ENCODE results near the gene DNAJA4.

Gene DNAJA4

GRCh38 chr15:78284758-78285157 is 20.4 kb downstream of the DNAJA4 start:
- DNase-seq, result no peak

GRCh38 chr15:78290222-78290621 is 25.9 kb downstream of the DNAJA4 start:
- DNase-seq, result no peak

GRCh38 chr15:78291052-78291451 is 26.7 kb downstream of the DNAJA4 start:
- DNase-seq, result no peak

- DNase-seq, result no peak
These were observed 27.3 kb downstream of the DNAJA4 start for GRCh38 chr15:78291698-78292097.

DNA sequence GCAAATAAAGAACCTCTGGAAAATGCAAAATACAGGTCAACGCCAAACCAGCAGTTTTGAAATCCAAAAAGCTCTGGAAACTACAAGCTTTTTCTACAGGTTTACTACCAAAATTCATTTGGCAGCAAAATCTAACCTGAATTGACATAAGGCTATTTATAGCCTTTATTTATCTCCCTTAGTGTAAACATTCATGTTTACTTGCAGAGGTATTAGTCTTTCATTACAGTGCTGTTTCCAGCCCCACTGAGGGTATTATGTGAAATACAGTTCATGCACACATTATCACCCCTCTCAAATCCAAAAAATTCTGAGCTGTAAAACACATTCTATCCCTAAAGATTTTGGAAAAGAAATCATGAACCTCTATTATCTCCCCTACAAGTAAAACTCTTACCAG is 27.9 kb downstream of the DNAJA4 start:
- DNase-seq, result no peak

GRCh38 chr15:78299101-78299930 is 35.0 kb downstream of the DNAJA4 start, which contains the start of gene SKIC8:
SKIC8 (minus strand) TSS chr15:78299609; CDS start chr15:78295686, 3,923 bp downstream.
- peak; percentile 98 for DNase-seq

GRCh38 chr15:78301326-78301725 is 37.0 kb downstream of the DNAJA4 start:
- no peak for DNase-seq

- DNase-seq, result no peak
These were observed 37.5 kb downstream of the DNAJA4 start for GRCh38 chr15:78301828-78302227.

GRCh38 chr15:78302579-78303312 is 38.4 kb downstream of the DNAJA4 start:
- DNase-seq, result no peak

- no peak for DNase-seq
These were observed 40.1 kb downstream of the DNAJA4 start for GRCh38 chr15:78304216-78305066.

- DNase-seq, result peak; percentile 47
These were observed 41.9 kb downstream of the DNAJA4 start for GRCh38 chr15:78306176-78306774.

DNA sequence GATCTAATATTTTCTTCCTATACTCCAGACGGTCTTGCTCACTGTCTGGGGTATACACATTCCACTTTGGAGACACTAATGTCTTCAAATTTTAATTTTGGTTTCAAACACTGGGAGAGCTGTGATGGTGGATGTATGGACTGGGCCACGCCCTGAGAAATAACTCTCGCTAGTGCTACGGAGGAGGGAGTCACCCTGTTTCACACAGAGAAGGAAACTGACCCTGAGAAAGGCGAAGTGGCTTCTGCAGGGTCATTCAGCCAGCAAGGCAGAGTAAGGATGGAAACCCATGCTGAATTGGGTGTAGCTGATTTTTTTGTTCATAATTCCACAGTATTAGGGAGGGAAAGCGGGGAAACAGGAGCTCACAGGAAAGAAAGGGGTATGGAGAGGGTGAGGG is 43.6 kb downstream of the DNAJA4 start:
- no peak for DNase-seq

DNA sequence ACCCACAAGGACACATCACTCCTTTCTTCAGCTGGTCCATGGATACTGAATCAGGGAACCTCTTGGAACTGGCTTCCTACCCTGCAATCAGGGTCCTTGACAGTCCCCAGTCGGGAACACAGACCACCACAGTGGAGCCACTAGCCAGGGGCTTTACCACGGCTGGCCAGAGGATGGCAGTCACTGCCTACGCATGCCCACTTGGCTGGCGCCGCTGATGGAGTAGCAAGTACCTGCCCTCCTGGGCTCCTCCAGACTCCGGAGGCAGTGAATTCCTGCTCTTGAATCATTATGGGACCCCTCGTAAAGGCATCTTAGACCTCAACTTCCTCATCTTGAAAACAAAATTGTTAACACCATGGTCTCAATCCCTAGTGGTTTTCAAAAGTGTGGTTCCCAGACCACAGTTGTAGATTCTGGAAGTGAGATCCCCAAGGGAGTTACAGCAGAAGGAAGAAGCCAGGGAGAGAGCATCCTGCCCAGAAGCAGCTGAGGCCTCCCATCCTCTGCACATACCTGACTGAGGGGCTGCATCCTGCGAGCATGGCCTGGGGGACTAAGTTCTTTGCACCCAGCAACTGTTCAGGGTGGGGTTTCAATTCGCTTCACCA is 44.2 kb downstream of the DNAJA4 start:
- DNase-seq, result peak; percentile 55

GRCh38 chr15:78311292-78311691 is 46.9 kb downstream of the DNAJA4 start:
- no peak for DNase-seq

DNA sequence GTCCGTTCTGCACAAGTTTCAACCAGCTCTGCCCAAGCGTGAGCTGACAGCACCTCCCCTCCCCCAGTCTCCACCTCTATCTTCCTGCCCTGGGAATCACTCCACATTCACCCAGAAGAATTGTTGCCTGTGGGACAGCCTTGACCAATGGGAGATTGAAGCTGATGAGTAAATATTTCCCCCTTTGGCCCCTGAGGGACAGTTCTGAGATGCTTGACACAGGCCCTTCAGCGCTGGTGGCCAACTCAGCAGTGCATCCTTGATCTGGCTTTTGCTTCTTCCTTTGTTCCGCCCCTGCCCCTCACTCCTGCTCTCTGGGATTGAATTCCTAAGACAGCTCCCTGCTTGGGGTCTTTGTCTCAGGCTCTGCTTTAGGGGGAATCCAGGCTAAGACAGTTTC is 48.2 kb downstream of the DNAJA4 start:
- no peak for DNase-seq

DNA sequence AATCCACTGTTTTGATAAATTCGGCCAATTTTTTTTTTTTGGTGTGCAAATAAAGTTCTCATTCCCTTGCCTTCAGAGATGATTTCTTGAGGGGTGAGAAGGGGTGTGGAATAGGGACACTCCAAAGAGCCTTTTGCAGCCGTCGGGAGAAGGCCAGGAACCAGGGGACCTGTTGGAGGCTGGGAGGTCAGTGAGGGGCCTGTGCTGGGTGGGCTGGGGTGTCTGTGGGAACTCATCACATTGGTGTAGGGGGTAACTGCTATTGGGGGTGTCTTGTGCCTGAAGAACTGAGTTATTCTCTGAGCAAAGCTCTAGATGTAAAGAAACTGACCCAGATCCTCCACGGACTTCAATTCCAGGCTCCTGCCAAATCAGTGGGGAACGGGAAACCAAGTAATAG is 48.6 kb downstream of the DNAJA4 start:
- no peak for DNase-seq

- no peak for DNase-seq
These were observed 49.0 kb downstream of the DNAJA4 start for GRCh38 chr15:78313383-78313782.

GRCh38 chr15:78314181-78314581 is 49.8 kb downstream of the DNAJA4 start:
- no peak for DNase-seq

GRCh38 chr15:78315686-78316282 is 51.4 kb downstream of the DNAJA4 start:
- peak; percentile 18 for DNase-seq

DNA sequence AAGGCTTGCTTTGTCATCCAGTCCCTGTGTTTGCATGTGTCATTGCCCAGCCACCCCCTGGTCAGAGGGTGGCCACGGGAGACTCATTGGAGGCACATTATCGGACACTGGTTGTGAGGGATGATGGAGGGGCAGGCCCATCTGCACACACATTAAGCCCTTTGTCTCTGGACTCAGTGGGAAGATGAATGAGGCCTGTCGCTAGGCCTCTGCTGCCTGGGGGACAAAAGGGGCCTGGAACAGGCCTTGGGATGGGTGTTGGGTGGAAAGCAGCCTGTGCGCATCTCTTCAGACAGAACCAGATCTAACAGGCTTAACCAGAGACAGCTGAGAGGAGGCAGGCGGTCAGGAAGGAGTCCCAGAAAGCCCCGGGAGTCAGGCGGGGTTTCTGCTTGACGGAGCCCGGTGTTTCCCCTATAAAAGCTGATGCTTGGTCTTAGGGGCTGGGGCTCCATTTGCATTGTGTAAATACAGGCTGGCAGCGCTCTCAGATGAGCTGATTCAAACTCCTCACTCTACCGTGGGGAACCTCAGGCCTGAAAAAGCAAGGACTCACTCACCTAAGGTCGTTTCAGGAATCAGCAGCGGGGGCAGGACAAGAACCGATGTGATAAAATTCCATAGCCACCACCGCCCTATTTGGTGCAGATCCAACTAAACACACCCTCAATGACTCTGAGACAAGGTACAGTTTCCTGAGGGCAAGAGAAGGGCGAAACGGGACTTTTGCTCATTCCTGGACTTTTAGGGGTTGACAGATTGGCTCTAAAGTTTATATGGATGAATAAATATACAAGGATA is 52.1 kb downstream of the DNAJA4 start:
- no peak for DNase-seq
